Globus pallidus (tissue), 1 donor: ENCODE data around the gene CASP14.
"Not testable (repeated sequence)": the region's sequence is repeated elsewhere in the genome, so short reads cannot be mapped to it uniquely, and the experiment has no call there.

ENCODE experiments used
- DNase-seq: peaks from one replicate; pipeline ENCODE4 v3.0.0-alpha.2; 2015; ENCODE audit warnings: low spot score

The CASP14 gene

GRCh38 chr19:15048885-15049541, at the start of gene CASP14:
CASP14 (plus strand) TSS chr19:15049480; CDS start chr19:15052252, 2,772 bp downstream.
- no peak for DNase-seq

- DNase-seq, result no peak
These were observed 41.0 kb upstream of the CASP14 start for GRCh38 chr19:15008308-15008707.

GRCh38 chr19:15010501-15011300, 38.6 kb upstream of the CASP14 start:
- no peak for DNase-seq

- DNase-seq, result no peak
These were observed 34.7 kb upstream of the CASP14 start for GRCh38 chr19:15014579-15014978.

- DNase-seq, result no peak
These were observed 33.2 kb upstream of the CASP14 start for GRCh38 chr19:15015946-15016542.

GRCh38 chr19:15018836-15019235, 30.4 kb upstream of the CASP14 start:
- not testable (repeated sequence) for DNase-seq

- no peak for DNase-seq
These were observed 27.8 kb upstream of the CASP14 start for GRCh38 chr19:15021286-15022007.

- no peak for DNase-seq
These were observed 26.5 kb upstream of the CASP14 start for GRCh38 chr19:15022752-15023151.

- DNase-seq, result no peak
These were observed 24.1 kb upstream of the CASP14 start for GRCh38 chr19:15025217-15025616.

GRCh38 chr19:15028490-15028889, 20.8 kb upstream of the CASP14 start:
- no peak for DNase-seq

GRCh38 chr19:15031675-15032074, 17.6 kb upstream of the CASP14 start:
- no peak for DNase-seq

GRCh38 chr19:15035795-15036311, 13.4 kb upstream of the CASP14 start:
- no peak for DNase-seq

- DNase-seq, result no peak
These were observed 11.7 kb upstream of the CASP14 start for GRCh38 chr19:15037586-15037985.

- peak; percentile 0 for DNase-seq
These were observed 11.0 kb upstream of the CASP14 start for GRCh38 chr19:15038294-15038693.

- no peak for DNase-seq
These were observed 7.3 kb upstream of the CASP14 start for GRCh38 chr19:15042003-15042402.

GRCh38 chr19:15042826-15043225, 6.5 kb upstream of the CASP14 start:
- DNase-seq, result no peak

GRCh38 chr19:15045506-15045905, 3.8 kb upstream of the CASP14 start:
- DNase-seq, result no peak

- DNase-seq, result no peak
These were observed 1.6 kb upstream of the CASP14 start for GRCh38 chr19:15047680-15048079.

- DNase-seq, result no peak
These were observed 1.2 kb upstream of the CASP14 start for GRCh38 chr19:15048128-15048527.

- no peak for DNase-seq
These were observed 1.4 kb downstream of the CASP14 start for GRCh38 chr19:15050639-15051038.

- no peak for DNase-seq
These were observed 12.8 kb downstream of the CASP14 start for GRCh38 chr19:15062036-15062435.

GRCh38 chr19:15070386-15070785, 21.1 kb downstream of the CASP14 start:
- not testable (repeated sequence) for DNase-seq
